ENCODE results near the gene ARFGAP1.

Gene ARFGAP1

GRCh38 chr20:63320616-63321147 lies 48.1 kb downstream of the ARFGAP1 start:
- TF ChIP-seq CTCF (IDR thresholded peaks at IDR 0.05; ENCODE audit: low read depth, low read length, poor library complexity, severe bottlenecking) (no peak), EZH2phosphoT487 (IDR thresholded peaks at IDR 0.05; ENCODE audit: borderline replicate concordance, low read length) (no peak)
- Histone ChIP-seq H3K27me3 (ENCODE audit: control insufficient read depth, low read length) (peaks cover 5% of the 10 kb centered on the region; the same call in 1 of the 2 replicates), H3K4me2 (ENCODE audit: low read length) (no peak overlapping the region), H3K4me1 (ENCODE audit: control insufficient read depth, low read length) (peaks cover 6% of the 10 kb centered on the region), H3F3A (ENCODE audit: control insufficient read depth, insufficient read depth) (no peaks in the 10 kb centered on the region), H3K79me2 (ENCODE audit: control insufficient read depth, low read length) (no peaks in the 10 kb centered on the region), H3K36me3 (ENCODE audit: control insufficient read depth, low read length) (no peaks in the 10 kb centered on the region), H3K4me3 (ENCODE audit: low read length) (no peak overlapping the region), H4K20me1 (ENCODE audit: control insufficient read depth, insufficient read depth, low read depth, low read length) (no peaks in the 10 kb centered on the region), H3K9me3 (ENCODE audit: control insufficient read depth, insufficient read depth, low read length) (no peaks in the 10 kb centered on the region), H3K27ac (ENCODE audit: low read depth, low read length) (no peak overlapping the region), H3K9me2 (replicated peaks; ENCODE audit: control insufficient read depth, low read length) (no peaks in the 10 kb centered on the region)

- H3K27me3 ChIP-seq (ENCODE audit: control insufficient read depth, low read length): peaks cover 5% of the 10 kb centered on the region; the same call in 1 of the 2 replicates
Measured at GRCh38 chr20:63321148-63321831, 48.7 kb downstream of the ARFGAP1 start.

GRCh38 chr20:63322146-63322932 lies 49.7 kb downstream of the ARFGAP1 start:
- Histone ChIP-seq H3K36me3 (ENCODE audit: control insufficient read depth, low read length) (no peaks in the 10 kb centered on the region), H4K20me1 (ENCODE audit: control insufficient read depth, insufficient read depth, low read depth, low read length) (no peaks in the 10 kb centered on the region), H3K27me3 (ENCODE audit: control insufficient read depth, low read length) (peaks cover 5% of the 10 kb centered on the region; the same call in 1 of the 2 replicates)

More at GRCh38 chr20:63321148-63321831, 48.7 kb downstream of the ARFGAP1 start:
- no peak for TF ChIP-seq CTCF (IDR thresholded peaks at IDR 0.05; ENCODE audit: low read depth, low read length, poor library complexity, severe bottlenecking)
- TF ChIP-seq EZH2phosphoT487 (IDR thresholded peaks at IDR 0.05; ENCODE audit: borderline replicate concordance, low read length): no peak
- H3K9me2 ChIP-seq (replicated peaks; ENCODE audit: control insufficient read depth, low read length): no peaks in the 10 kb centered on the region
- no peak overlapping the region for H3K4me3 ChIP-seq (ENCODE audit: low read length)
- no peak overlapping the region for H3K4me2 ChIP-seq (ENCODE audit: low read length)
- H3K27ac ChIP-seq (ENCODE audit: low read depth, low read length): no peak overlapping the region
- peaks cover under 1% of the 10 kb centered on the region for H3F3A ChIP-seq (ENCODE audit: control insufficient read depth, insufficient read depth)
- peaks cover 12% of the 10 kb centered on the region for H3K4me1 ChIP-seq (ENCODE audit: control insufficient read depth, low read length)
- H3K79me2 ChIP-seq (ENCODE audit: control insufficient read depth, low read length): no peaks in the 10 kb centered on the region
- no peaks in the 10 kb centered on the region for H4K20me1 ChIP-seq (ENCODE audit: control insufficient read depth, insufficient read depth, low read depth, low read length)
- H3K9me3 ChIP-seq (ENCODE audit: control insufficient read depth, insufficient read depth, low read length): peaks cover 5% of the 10 kb centered on the region; the same call in 1 of the 2 replicates
- H3K36me3 ChIP-seq (ENCODE audit: control insufficient read depth, low read length): no peaks in the 10 kb centered on the region

More at GRCh38 chr20:63322146-63322932, 49.7 kb downstream of the ARFGAP1 start:
- Histone ChIP-seq H3F3A (ENCODE audit: control insufficient read depth, insufficient read depth) (peaks cover 11% of the 10 kb centered on the region), H3K4me2 (ENCODE audit: low read length) (no peak overlapping the region), H3K9me2 (replicated peaks; ENCODE audit: control insufficient read depth, low read length) (no peaks in the 10 kb centered on the region), H3K9me3 (ENCODE audit: control insufficient read depth, insufficient read depth, low read length) (peaks cover 10% of the 10 kb centered on the region; the same call in 1 of the 2 replicates), H3K79me2 (ENCODE audit: control insufficient read depth, low read length) (no peaks in the 10 kb centered on the region), H3K4me1 (ENCODE audit: control insufficient read depth, low read length) (peaks cover 23% of the 10 kb centered on the region), H3K27ac (ENCODE audit: low read depth, low read length) (no peak overlapping the region), H3K4me3 (ENCODE audit: low read length) (no peak overlapping the region)
- no peak for TF ChIP-seq EZH2phosphoT487 (IDR thresholded peaks at IDR 0.05; ENCODE audit: borderline replicate concordance, low read length)
- no peak for TF ChIP-seq CTCF (IDR thresholded peaks at IDR 0.05; ENCODE audit: low read depth, low read length, poor library complexity, severe bottlenecking)

Data from DOHH2 (cell line).